HepG2 (cell line): ENCODE data around the gene VEZT. TPM values are rescaled to one million over a fixed set of nuclear protein-coding genes. Genes with fewer than 3 reads are reported as not detected.

Source experiments
- ATAC-seq: fragments of 200-7000 bp; cut with Tn5 transposase; 3 replicates; pipeline ENCODE4 v1.9.1; 2020; ENCODE audit warnings: mild to moderate bottlenecking, moderate library complexity
- BruUV-seq: library from RNA; stranded (reverse); fragments of 400-500 nt; replicated peaks from 2 replicates; lab custom pipeline; 2021; lab: Mats Ljungman, UMichigan
- CTCF ChIA-PET: fragments of 300-600 bp; formaldehyde crosslinking; extraction: SDS; loops from one replicate; lab custom pipeline; 2021; ENCODE audit warnings: low total read pairs, inconsistent platforms, low intra/inter-chr PET ratio; lab: Yijun Ruan, JAX
- POLR2A ChIA-PET: fragments of 350-600 bp; sonication (Branson Sonifier 250); formaldehyde crosslinking; loops from one replicate; lab custom pipeline; 2020; ENCODE audit warnings: antibody characterized with exemption, inconsistent platforms; lab: Yijun Ruan, JAX
- DNase-seq: peaks from one replicate; pipeline ENCODE4 v3.0.0-alpha.2; 2015; ENCODE audit warnings: low spot score
- FAIRE-seq: peaks from 3 replicates; lab custom pipeline; 2011; peaks lifted over from hg19 to GRCh38; lab: Jason Lieb, UNC
- H2AFZ ChIP-seq: one replicate; pipeline ENCODE4 v1.6.1; 2011; ENCODE audit warnings: low read length, inconsistent platforms
- H3K27ac ChIP-seq: fragments of 300-600 bp; 3 replicates; pipeline ENCODE4 v1.8.0; 2011; ENCODE audit warnings: mixed run types, mild to moderate bottlenecking, mixed read lengths, low read length, inconsistent platforms; ENCODE audit not compliant: insufficient read depth; ENCODE audit errors: extremely low read length
- H3K27me3 ChIP-seq, 2 experiments: fragments of 200-600 bp in 1 of 2; 2 replicates in 1 of 2; 3 replicates in 1 of 2; pipeline versions ENCODE4 v1.6.0 to v1.8.0; 2011; ENCODE audit warnings: low read length in 2 of 2, mild to moderate bottlenecking in 2 of 2, moderate library complexity in 2 of 2, inconsistent platforms in 1 of 2; ENCODE audit not compliant: insufficient read depth in 2 of 2, control insufficient read depth in 1 of 2
- H3K36me3 ChIP-seq, 2 experiments: fragments of 200-600 bp in 1 of 2; replicated peaks in 1 of 2; 2 replicates in 1 of 2; 3 replicates in 1 of 2; pipeline versions ENCODE4 v1.5.1 to v1.8.0; 2011; ENCODE audit warnings: low read length in 2 of 2, inconsistent platforms in 1 of 2; ENCODE audit not compliant: insufficient read depth in 2 of 2, control insufficient read depth in 1 of 2
- H3K4me1 ChIP-seq: 2 replicates; pipeline ENCODE4 v1.5.1; 2012; ENCODE audit warnings: low read length, inconsistent platforms; ENCODE audit not compliant: insufficient read depth
- H3K4me2 ChIP-seq: 2 replicates; pipeline ENCODE4 v1.6.0; 2011; ENCODE audit warnings: low read depth, low read length, inconsistent platforms
- H3K4me3 ChIP-seq, 3 experiments: fragments of 200-600 bp in 1 of 3; sonication (generic), shearing (Covaris generic) in 1 of 3; replicated peaks in 1 of 3; 2 replicates each; pipeline ENCODE4 v1.5.1; 2011 to 2016; ENCODE audit warnings: low read length in 3 of 3, inconsistent platforms in 2 of 3, low read depth in 2 of 3, mild to moderate bottlenecking in 2 of 3, control low read depth in 1 of 3, mixed read lengths in 1 of 3; ENCODE audit not compliant: insufficient read depth in 1 of 3
- H3K79me2 ChIP-seq: one replicate; pipeline ENCODE4 v1.6.1; 2011; ENCODE audit warnings: low read length, inconsistent platforms; ENCODE audit not compliant: insufficient read depth
- H3K9ac ChIP-seq: 2 replicates; pipeline ENCODE4 v1.6.0; 2011; ENCODE audit warnings: mild to moderate bottlenecking, low read depth, low read length, inconsistent platforms; ENCODE audit not compliant: insufficient read depth
- H3K9me3 ChIP-seq: 2 replicates; pipeline ENCODE4 v1.5.1; 2012; ENCODE audit warnings: mild to moderate bottlenecking, low read length
- H4K20me1 ChIP-seq: 2 replicates; pipeline ENCODE4 v1.6.0; 2011; ENCODE audit warnings: inconsistent platforms, mild to moderate bottlenecking, low read length, moderate library complexity; ENCODE audit not compliant: insufficient read depth
- HHEX ChIP-seq: IDR thresholded peaks from 2 replicates; pipeline ENCODE4 v1.6.1; 2016; ENCODE audit warnings: control low read depth
- KLF16 ChIP-seq, 2 experiments: sonication (generic) in 1 of 2; formaldehyde crosslinking in 1 of 2; IDR thresholded peaks; 2 replicates each; pipeline versions ENCODE4 v1.6.1 to v1.8.0; 2016 to 2023; ENCODE audit warnings: missing genetic modification reagents in 2 of 2, missing compliant biosample characterization in 1 of 2
- RARA ChIP-seq: IDR thresholded peaks from 2 replicates; pipeline ENCODE4 v1.6.1; 2016; ENCODE audit warnings: missing genetic modification reagents, missing compliant biosample characterization
- ZNF724P ChIP-seq: sonication (generic); formaldehyde crosslinking; IDR thresholded peaks from 2 replicates; pipeline ENCODE4 v1.8.0; 2022; ENCODE audit warnings: missing genetic modification reagents, borderline replicate concordance
- WGBS: methylation state at CpG from one replicate; pipeline ENCODE4 v1.1.6; 2017; ENCODE audit warnings: low lambda C conversion rate; 5-methylcytosine and 5-hydroxymethylcytosine counted together
- in situ Hi-C: cut with HindIII; loops from 2 replicates; pipeline ENCODE4 v1.10.0; 2017; ENCODE audit warnings: low pct_unique_long_range_greater_than_20kb; ENCODE audit not compliant: extremely low pct_ligation_motif_present
- intact Hi-C: fragments of 100-400 bp; cut with micrococcal nuclease; formaldehyde crosslinking; loops from one replicate; pipeline ENCODE4 v1.10.0; 2022; ENCODE audit not compliant: unreplicated experiment
- polyA plus RNA-seq, 8 experiments: library from polyadenylated mRNA; depleted of rRNA in 3 of 8; stranded (reverse) in 7 of 8; unstranded in 1 of 8; fragments of >200 nt; fragmentation: Illumina TruSeq in 4 of 8; extraction: Trizol in 4 of 8; gene quantifications; 2 replicates each; pipeline versions ENCODE4 v1.2.1 to v1.2.3, GENCODE V29; 2011 to 2016; ENCODE audit warnings: low read depth in 4 of 8, missing spikeins in 1 of 8, mixed read lengths in 1 of 8; ENCODE audit not compliant: insufficient read depth in 1 of 8
- total RNA-seq, 5 experiments: library from RNA; depleted of rRNA; stranded (reverse); fragments of >200 nt; fragmentation: Illumina TruSeq; extraction: Trizol; gene quantifications; 2 replicates each; pipeline ENCODE4 v1.2.3, GENCODE V29; 2016; ENCODE audit warnings: low read depth in 1 of 5
- TF ChIP-seq, protein P1 (sequence below): sonication (generic); formaldehyde crosslinking; IDR thresholded peaks from 2 replicates; pipeline ENCODE4 v1.5.0; 2020; ENCODE audit warnings: missing genetic modification reagents
- TF ChIP-seq, protein P2 (sequence below): sonication (generic); formaldehyde crosslinking; IDR thresholded peaks from 2 replicates; pipeline ENCODE4 v1.4.0; 2020; ENCODE audit warnings: missing genetic modification reagents, borderline replicate concordance
- TF ChIP-seq, protein P3 (sequence below): sonication (generic); formaldehyde crosslinking; IDR thresholded peaks from 2 replicates; pipeline ENCODE4 v1.4.0; 2020; ENCODE audit warnings: missing genetic modification reagents

The VEZT gene
- total and polyA plus RNA-seq, 2 of the 13 experiments (the other 11 are each of a cell fraction or from before 2014, with no cell fraction given) = 35.5 to 51.6 TPM

DNA sequence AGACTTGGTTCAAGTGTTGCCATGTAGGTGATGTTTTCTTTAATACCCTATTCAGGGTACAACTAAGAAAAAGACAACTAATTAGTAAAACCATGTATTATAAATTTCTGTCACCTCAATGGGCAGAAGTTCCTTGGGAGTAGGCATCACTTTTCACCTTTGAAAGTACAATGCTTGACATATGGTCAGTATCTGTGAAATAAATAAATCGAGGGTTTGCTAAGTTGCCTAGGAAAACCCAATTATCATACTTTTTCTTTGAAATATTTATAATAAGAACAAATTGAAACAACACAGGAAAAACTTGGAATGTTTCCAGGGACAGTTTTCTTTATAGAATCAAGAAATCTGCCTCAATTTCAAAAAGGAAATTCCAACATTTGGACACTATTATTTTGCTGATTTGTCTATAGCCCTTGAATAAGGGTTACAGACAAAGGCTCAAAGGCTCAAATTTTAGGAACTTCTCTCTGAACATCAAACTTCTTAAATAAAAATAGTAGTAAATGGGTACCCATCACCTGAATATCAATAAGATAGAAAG lies 14.0 kb upstream of the VEZT start (continued):
- TF ChIP-seq, protein P1, sequence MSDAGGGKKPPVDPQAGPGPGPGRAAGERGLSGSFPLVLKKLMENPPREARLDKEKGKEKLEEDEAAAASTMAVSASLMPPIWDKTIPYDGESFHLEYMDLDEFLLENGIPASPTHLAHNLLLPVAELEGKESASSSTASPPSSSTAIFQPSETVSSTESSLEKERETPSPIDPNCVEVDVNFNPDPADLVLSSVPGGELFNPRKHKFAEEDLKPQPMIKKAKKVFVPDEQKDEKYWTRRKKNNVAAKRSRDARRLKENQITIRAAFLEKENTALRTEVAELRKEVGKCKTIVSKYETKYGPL (CRISPR knock-in tag) = no peak
- TF ChIP-seq KLF16 (CRISPR knock-in tag; IDR thresholded peaks at IDR 0.05) (no peak), RARA (no peak), HHEX (CRISPR knock-in tag) (no peak), ZNF724P (CRISPR knock-in tag) (no peak)

DNA sequence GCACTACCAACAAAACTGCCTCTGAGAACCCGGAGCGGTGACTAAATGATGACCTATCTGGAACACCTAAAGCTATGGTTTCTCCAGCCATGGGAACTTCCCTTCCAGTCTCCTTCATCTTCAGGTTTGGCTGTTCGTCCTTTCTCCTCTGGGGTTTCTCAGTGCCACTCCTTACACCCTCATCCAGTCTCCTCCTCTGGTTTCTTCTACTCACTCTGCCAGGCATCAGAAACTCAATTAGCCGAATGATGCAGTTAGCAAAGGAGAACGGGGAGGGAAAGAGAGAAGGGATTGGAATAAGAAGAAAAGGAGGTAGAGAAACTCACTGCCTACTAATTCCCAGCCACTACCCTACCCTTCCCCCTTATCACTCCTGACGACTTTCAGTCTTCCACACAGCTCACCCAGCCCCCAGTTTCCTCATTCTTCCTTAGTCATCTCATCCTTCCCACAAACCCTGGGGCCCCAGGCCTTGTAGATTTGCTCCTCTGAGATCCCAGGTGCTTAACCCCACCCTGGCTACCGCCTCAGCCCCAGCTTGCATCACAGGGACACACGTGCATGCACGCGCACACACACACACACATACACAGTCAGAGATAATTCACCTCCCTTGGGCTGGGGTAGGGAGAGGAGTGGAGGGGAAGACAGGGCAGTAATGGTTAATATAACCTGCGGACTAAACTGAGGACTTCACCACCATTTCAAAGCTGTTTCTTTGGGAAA lies 13.3 kb upstream of the VEZT start:
- no peak for ATAC-seq
- 90% methylated on average over 11 of the region's 11 CpGs for WGBS
- no peak for FAIRE-seq
- no peak for DNase-seq
- TF ChIP-seq, protein P2, sequence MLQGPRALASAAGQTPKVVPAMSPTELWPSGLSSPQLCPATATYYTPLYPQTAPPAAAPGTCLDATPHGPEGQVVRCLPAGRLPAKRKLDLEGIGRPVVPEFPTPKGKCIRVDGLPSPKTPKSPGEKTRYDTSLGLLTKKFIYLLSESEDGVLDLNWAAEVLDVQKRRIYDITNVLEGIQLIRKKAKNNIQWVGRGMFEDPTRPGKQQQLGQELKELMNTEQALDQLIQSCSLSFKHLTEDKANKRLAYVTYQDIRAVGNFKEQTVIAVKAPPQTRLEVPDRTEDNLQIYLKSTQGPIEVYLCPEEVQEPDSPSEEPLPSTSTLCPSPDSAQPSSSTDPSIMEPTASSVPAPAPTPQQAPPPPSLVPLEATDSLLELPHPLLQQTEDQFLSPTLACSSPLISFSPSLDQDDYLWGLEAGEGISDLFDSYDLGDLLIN (CRISPR knock-in tag) = no peak
- TF ChIP-seq, protein P3, sequence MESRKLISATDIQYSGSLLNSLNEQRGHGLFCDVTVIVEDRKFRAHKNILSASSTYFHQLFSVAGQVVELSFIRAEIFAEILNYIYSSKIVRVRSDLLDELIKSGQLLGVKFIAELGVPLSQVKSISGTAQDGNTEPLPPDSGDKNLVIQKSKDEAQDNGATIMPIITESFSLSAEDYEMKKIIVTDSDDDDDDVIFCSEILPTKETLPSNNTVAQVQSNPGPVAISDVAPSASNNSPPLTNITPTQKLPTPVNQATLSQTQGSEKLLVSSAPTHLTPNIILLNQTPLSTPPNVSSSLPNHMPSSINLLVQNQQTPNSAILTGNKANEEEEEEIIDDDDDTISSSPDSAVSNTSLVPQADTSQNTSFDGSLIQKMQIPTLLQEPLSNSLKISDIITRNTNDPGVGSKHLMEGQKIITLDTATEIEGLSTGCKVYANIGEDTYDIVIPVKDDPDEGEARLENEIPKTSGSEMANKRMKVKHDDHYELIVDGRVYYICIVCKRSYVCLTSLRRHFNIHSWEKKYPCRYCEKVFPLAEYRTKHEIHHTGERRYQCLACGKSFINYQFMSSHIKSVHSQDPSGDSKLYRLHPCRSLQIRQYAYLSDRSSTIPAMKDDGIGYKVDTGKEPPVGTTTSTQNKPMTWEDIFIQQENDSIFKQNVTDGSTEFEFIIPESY (CRISPR knock-in tag) = peak; percentile 89
- Histone ChIP-seq H3K27me3 (no peaks in the 10 kb centered on the region), H3K9me3 (no peaks in the 10 kb centered on the region), H3K4me3 (no peak overlapping the region), H3K79me2 (no peaks in the 10 kb centered on the region), H4K20me1 (no peaks in the 10 kb centered on the region), H2AFZ (no peak overlapping the region), H3K4me2 (no peak overlapping the region), H3K36me3 (peaks cover 0 to 6% of the 10 kb centered on the region in 2 experiments; a peak in 2 of 5 replicates), H3K4me1 (0 out of 2 replicates have a peak, but pooled peaks cover 7% of the 10 kb centered on the region), H3K27ac (no peak overlapping the region), H3K9ac (no peak overlapping the region)
- ChIA-PET POLR2A (no interaction called here), CTCF (no interaction called here)
- intact Hi-C loops = no loop called here
- no TSS peak for BruUV-seq
- in situ Hi-C loops = no loop called here
